Dedifferentiated amniotic fluid mesenchymal stem cell (primary cell): ENCODE data around the gene CWC15.
"Not testable (repeated sequence)": the region's sequence is repeated elsewhere in the genome, so short reads cannot be mapped to it uniquely, and the experiment has no call there.

ENCODE experiments used
- DNase-seq: peaks from one replicate; pipeline ENCODE4 v3.0.0-alpha.2; 2016; ENCODE audit errors: extremely low spot score

The CWC15 gene

DNA sequence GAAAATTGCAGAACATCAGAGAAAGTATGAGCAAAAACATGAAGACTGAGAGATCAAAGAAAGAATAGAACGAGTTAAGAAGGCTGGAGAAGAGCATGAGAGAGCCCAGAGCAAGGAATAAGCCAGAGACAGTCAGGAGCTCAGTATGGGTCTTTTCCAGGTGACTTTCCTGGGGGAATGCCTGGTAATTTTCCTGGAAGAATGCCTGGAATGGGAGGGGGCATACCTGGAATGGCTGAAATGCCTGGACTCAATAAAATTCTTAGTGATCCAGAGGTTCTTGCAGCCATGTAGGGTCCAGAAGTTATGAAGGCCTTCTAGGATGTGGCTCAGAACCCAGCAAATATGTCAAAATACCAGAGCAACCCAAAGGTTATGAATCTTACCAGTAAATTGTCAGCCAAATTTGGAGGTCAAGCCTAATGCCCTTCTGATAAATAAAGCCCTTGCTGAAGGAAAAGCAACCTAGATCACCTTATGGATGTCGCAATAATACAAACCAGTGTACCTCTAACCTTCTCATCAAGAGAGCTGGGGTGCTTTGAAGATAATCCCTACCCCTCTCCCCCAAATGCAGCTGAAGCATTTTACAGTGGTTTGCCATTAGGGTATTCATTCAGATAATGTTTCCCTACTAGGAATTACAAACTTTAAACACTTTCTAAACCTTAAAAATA, 59.5 kb downstream of the CWC15 start:
- not testable (repeated sequence) for DNase-seq

DNA sequence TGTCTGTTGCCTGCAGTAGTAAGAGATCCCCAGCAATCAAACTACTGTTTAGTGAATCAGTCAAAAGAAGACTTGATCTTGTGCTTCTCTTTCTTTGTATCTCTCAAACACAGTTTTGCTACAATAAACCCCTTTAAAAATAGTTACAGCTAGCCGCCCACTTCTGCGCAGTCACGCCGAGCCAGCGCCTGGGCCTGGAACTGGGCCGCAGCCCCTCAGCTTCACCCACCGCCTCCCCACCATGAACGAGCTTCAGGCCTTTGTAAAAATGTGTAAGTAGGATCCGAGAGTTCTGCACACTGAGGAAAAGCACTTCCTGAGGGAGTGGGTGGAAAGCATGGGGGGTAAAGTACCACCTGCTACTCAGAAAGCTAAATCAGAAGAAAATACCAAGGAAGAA, 60.5 kb downstream of the CWC15 start:
- no peak for DNase-seq
